Sigmoid colon (tissue), 7 donors: ENCODE data around the gene CLCN2. TPM values are rescaled to one million over a fixed set of nuclear protein-coding genes. Genes with fewer than 3 reads are reported as not detected.

Experiments
- DNase-seq: peaks from one replicate; pipeline ENCODE4 v3.0.0-alpha.2; 2019
- H3K27ac ChIP-seq, 4 donors: fragments of 200-600 bp; sonication (generic); one replicate each; pipeline ENCODE4 v1.5.1; 2016 to 2019; ENCODE audit warnings: mild to moderate bottlenecking in 1 of 4
- H3K27me3 ChIP-seq, 3 donors: fragments of 200-600 bp; sonication (generic); one replicate each; pipeline ENCODE4 v1.5.1; 2019; ENCODE audit warnings: mild to moderate bottlenecking in 1 of 3
- H3K36me3 ChIP-seq, 4 donors: fragments of 200-600 bp; sonication (generic); one replicate each; pipeline ENCODE4 v1.5.1; 2016 to 2019
- H3K4me1 ChIP-seq, 4 donors: fragments of 200-600 bp; sonication (generic); one replicate each; pipeline ENCODE4 v1.5.1; 2017 to 2019
- H3K4me3 ChIP-seq, 4 donors: fragments of 200-600 bp; sonication (generic); one replicate each; pipeline ENCODE4 v1.5.1; 2017 to 2019; ENCODE audit warnings: mild to moderate bottlenecking in 2 of 4, moderate library complexity in 1 of 4
- H3K9me3 ChIP-seq, 4 donors: fragments of 200-600 bp in 3 of 4; sonication (generic) in 3 of 4; one replicate each; pipeline versions ENCODE4 v1.5.1 to v1.6.1; 2013 to 2019
- CTCF ChIP-seq, 4 experiments: fragments of 450-650 bp in 3 of 4; fragments of 200-600 bp in 1 of 4; IDR thresholded peaks; one replicate each; pipeline ENCODE4 v1.5.1; 2016 to 2019; ENCODE audit warnings: antibody characterized with exemption in 4 of 4, mild to moderate bottlenecking in 3 of 4, moderate library complexity in 2 of 4
- EP300 ChIP-seq, 4 donors: sonication (generic); formaldehyde crosslinking; IDR thresholded peaks; one replicate each; pipeline ENCODE4 v1.6.1; 2017; ENCODE audit warnings: antibody characterized with exemption in 4 of 4
- POLR2A ChIP-seq, 2 donors: fragments of 450-650 bp; IDR thresholded peaks; one replicate each; pipeline ENCODE4 v1.6.1; 2016; ENCODE audit warnings: antibody characterized with exemption in 2 of 2, mild to moderate bottlenecking in 2 of 2, moderate library complexity in 2 of 2
- POLR2AphosphoS5 ChIP-seq, 4 donors: sonication (generic); formaldehyde crosslinking; IDR thresholded peaks; one replicate each; pipeline ENCODE4 v1.6.1; 2017; ENCODE audit warnings: antibody characterized with exemption in 4 of 4
- WGBS, 2 donors: extraction: QIAGEN DNeasy Blood & Tissue Kit; methylation state at CpG; one replicate each; pipeline ENCODE4 v1.1.7; 2013; 5-methylcytosine and 5-hydroxymethylcytosine counted together
- intact Hi-C: fragments of 100-400 bp; cut with DNase I; formaldehyde crosslinking; loops from one replicate; pipeline ENCODE4 v1.15.1; 2023
- polyA plus RNA-seq, 3 donors: library from polyadenylated mRNA; stranded (reverse); fragments of 200-250 nt; gene quantifications; one replicate each; pipeline ENCODE4 v1.2.3, GENCODE V29; 2013
- total RNA-seq, 4 donors: library from RNA; depleted of rRNA; stranded (reverse); fragments of >200 nt; gene quantifications; one replicate each; pipeline ENCODE4 v1.1.0, GENCODE V29; 2016
- donor health status: healthy with polysubstance abuse.
- donor health status: Bipolar disorder and iron deficiency.
- donor health status: healthy.

Gene CLCN2
- total and polyA plus RNA-seq, 7 donors: 1.6 to 30.2 (median 3.3) TPM

- peaks cover 2 to 5% (median 4%) of the 10 kb centered on the region in 3 donors for H3K27me3 ChIP-seq
- H3K27ac ChIP-seq: no peak overlapping the region
- no peaks in the 10 kb centered on the region for H3K9me3 ChIP-seq
- H3K36me3 ChIP-seq: peaks cover 0 to 17% (median 4%) of the 10 kb centered on the region in 4 donors
- WGBS, 2 donors: 39 to 78% methylated on average over 5 of the region's 5 CpGs
- H3K4me1 ChIP-seq: peaks cover 0 to 11% (median 2%) of the 10 kb centered on the region in 4 donors
- intact Hi-C loops: loop anchor here (5.0 kb wide), 1 partner anchor 169 kb away; no protein-coding TSS in a partner anchor
- H3K4me3 ChIP-seq: no peak overlapping the region
- DNase-seq: peak; percentile 59
- TF ChIP-seq EP300 (IDR thresholded peaks at IDR 0.05) (no peak), POLR2A (IDR thresholded peaks at IDR 0.05) (no peak), CTCF (IDR thresholded peaks at IDR 0.05) (no peak), POLR2AphosphoS5 (IDR thresholded peaks at IDR 0.05) (no peak)
Observed at GRCh38 chr3:184372911-184373310, 11.5 kb upstream of the CLCN2 start.

GRCh38 chr3:184372296-184372821, 11.0 kb upstream of the CLCN2 start:
- no peak overlapping the region for H3K27ac ChIP-seq
- H3K4me1 ChIP-seq: peaks cover 0 to 11% (median 2%) of the 10 kb centered on the region in 4 donors
- H3K27me3 ChIP-seq: peaks cover 0 to 2% (median 0%) of the 10 kb centered on the region in 3 donors
- H3K36me3 ChIP-seq: peaks cover 0 to 22% (median 7%) of the 10 kb centered on the region in 4 donors
- 82 to 87% methylated on average over 8 of the region's 8 CpGs for WGBS, 2 donors
- intact Hi-C loops: loop anchor here (5.0 kb wide), 1 partner anchor 170 kb away; no protein-coding TSS in a partner anchor
- no peaks in the 10 kb centered on the region for H3K9me3 ChIP-seq
- no peak overlapping the region for H3K4me3 ChIP-seq
- TF ChIP-seq EP300 (IDR thresholded peaks at IDR 0.05) (no peak), CTCF (IDR thresholded peaks at IDR 0.05) (no peak), POLR2A (IDR thresholded peaks at IDR 0.05) (no peak), POLR2AphosphoS5 (IDR thresholded peaks at IDR 0.05) (no peak)
- peak; percentile 28 for DNase-seq

- H3K36me3 ChIP-seq: peaks cover 0 to 29% (median 7%) of the 10 kb centered on the region in 4 donors
- H3K4me3 ChIP-seq: no peak overlapping the region
- WGBS, 2 donors: 27 to 44% methylated on average over 5 of the region's 5 CpGs
- no peaks in the 10 kb centered on the region for H3K27me3 ChIP-seq
- H3K27ac ChIP-seq: no peak overlapping the region
- H3K9me3 ChIP-seq: no peaks in the 10 kb centered on the region
- TF ChIP-seq POLR2A (IDR thresholded peaks at IDR 0.05) (no peak), CTCF (IDR thresholded peaks at IDR 0.05) (peak; percentile 76 to 87 (median 83)), POLR2AphosphoS5 (IDR thresholded peaks at IDR 0.05) (peak in 2 of 4 donors; percentile 55 to 65)
- DNase-seq: peak; percentile 92
- H3K4me1 ChIP-seq: peaks cover 0 to 11% (median 2%) of the 10 kb centered on the region in 4 donors
- intact Hi-C loops: loop anchor here (2.0 to 5.0 kb wide), 2 partner anchors 141 to 171 kb away; no protein-coding TSS in a partner anchor
Observed at GRCh38 chr3:184371570-184372018, 10.2 kb upstream of the CLCN2 start.

- H3K36me3 ChIP-seq: peaks cover 0 to 45% (median 9%) of the 10 kb centered on the region in 4 donors
- WGBS, 2 donors: 85 to 92% methylated on average over 3 of the region's 3 CpGs
- no peak overlapping the region for H3K4me3 ChIP-seq
- peaks cover 0 to 17% (median 14%) of the 10 kb centered on the region in 4 donors for H3K4me1 ChIP-seq
- no peak for TF ChIP-seq CTCF (IDR thresholded peaks at IDR 0.05)
- no peak for TF ChIP-seq EP300 (IDR thresholded peaks at IDR 0.05)
- no peak for TF ChIP-seq POLR2A (IDR thresholded peaks at IDR 0.05)
- no peak for TF ChIP-seq POLR2AphosphoS5 (IDR thresholded peaks at IDR 0.05)
- H3K27me3 ChIP-seq: no peaks in the 10 kb centered on the region
- intact Hi-C loops: loop anchor here (10.0 kb wide), 1 partner anchor 406 kb away; no protein-coding TSS in a partner anchor
- DNase-seq: peak; percentile 56
- no peaks in the 10 kb centered on the region for H3K9me3 ChIP-seq
- H3K27ac ChIP-seq: peak overlapping the region in 1 of 4 donors; percentile 31
Observed at GRCh38 chr3:184368586-184369183, 7.3 kb upstream of the CLCN2 start.
